Left lung (tissue), 10 donors: Measurements from ENCODE around the gene GC. TPM values are rescaled to one million over a fixed set of nuclear protein-coding genes. Genes with fewer than 3 reads are reported as not detected.

Source experiments
- ATAC-seq: fragments of 200-7000 bp; cut with Tn5 transposase; one replicate; pipeline ENCODE4 v1.9.1; 2020; ENCODE audit warnings: moderate library complexity
- DNase-seq, 4 donors: peaks; one replicate each; pipeline ENCODE4 v3.0.0-alpha.2; 2013 to 2020
- H3K27ac ChIP-seq, 2 donors: fragments of 200-600 bp; sonication (generic) in 1 of 2; one replicate each; pipeline versions ENCODE4 v1.5.0 to v1.8.0; 2020 to 2021
- H3K27me3 ChIP-seq, 2 donors: fragments of 200-600 bp; sonication (generic) in 1 of 2; one replicate each; pipeline versions ENCODE4 v1.5.0 to v1.8.0; 2020 to 2021
- H3K36me3 ChIP-seq, 2 donors: fragments of 200-600 bp; sonication (generic) in 1 of 2; one replicate each; pipeline versions ENCODE4 v1.5.0 to v1.8.0; 2020 to 2021
- H3K4me1 ChIP-seq, 2 donors: fragments of 200-600 bp; one replicate each; pipeline ENCODE4 v1.8.0; 2021
- H3K4me3 ChIP-seq, 2 donors: fragments of 200-600 bp; sonication (generic) in 1 of 2; one replicate each; pipeline versions ENCODE4 v1.5.0 to v1.8.0; 2020 to 2021; ENCODE audit warnings: mild to moderate bottlenecking in 1 of 2
- H3K9me3 ChIP-seq, 2 donors: fragments of 200-600 bp; sonication (generic) in 1 of 2; one replicate each; pipeline versions ENCODE4 v1.5.0 to v1.8.0; 2020 to 2021
- CTCF ChIP-seq, 2 donors: fragments of 200-600 bp; sonication (generic) in 1 of 2; IDR thresholded peaks; one replicate each; pipeline versions ENCODE4 v1.5.0 to v1.8.0; 2021; ENCODE audit warnings: antibody characterized with exemption in 2 of 2
- intact Hi-C, 2 donors: fragments of 100-400 bp; cut with DNase I; formaldehyde crosslinking; loops; one replicate each; pipeline versions ENCODE4 v1.11.2 to v1.14.2; 2022
- polyA plus RNA-seq, 6 donors: library from polyadenylated mRNA; unstranded; fragments of 120-200 nt; gene quantifications; one replicate each; pipeline ENCODE4 v1.2.1, GENCODE V29; 2013; ENCODE audit not compliant: insufficient read length in 6 of 6
- total RNA-seq, 2 donors: library from RNA; stranded (reverse); fragmentation: NEBNext Ultra II Directional; extraction: Animal tissue kit (Norgen Biotek cat#: 25700); gene quantifications; one replicate each; pipeline ENCODE4 v1.2.1, GENCODE V29; 2021
- donor health status: DM: no; HTN: yes; CAD: no.
- donor health status: DM: no; HTN: no; CAD: no.

The GC gene
- total and polyA plus RNA-seq, 8 donors, result 0.77 to 1.1 TPM; not detected in 6

- Histone ChIP-seq H3K27me3 (no peaks in the 10 kb centered on the region), H3K27ac (no peak overlapping the region), H3K4me1 (no peaks in the 10 kb centered on the region), H3K36me3 (no peaks in the 10 kb centered on the region), H3K9me3 (no peaks in the 10 kb centered on the region), H3K4me3 (no peak overlapping the region)
- ATAC-seq, result no peak
- no peak for TF ChIP-seq CTCF (IDR thresholded peaks at IDR 0.05)
- peak in 2 of 4 donors; percentile 57 to 65 for DNase-seq
- intact Hi-C loops, result no loop called here
These were observed 2.1 kb upstream of the GC start for GRCh38 chr4:71785959-71786358.

GRCh38 chr4:71784569-71785197 is 804 bp upstream of the GC start:
- ATAC-seq, result no peak
- no peak overlapping the region for H3K27ac ChIP-seq
- no peaks in the 10 kb centered on the region for H3K36me3 ChIP-seq
- H3K9me3 ChIP-seq, result no peaks in the 10 kb centered on the region
- H3K27me3 ChIP-seq, result no peaks in the 10 kb centered on the region
- no peak overlapping the region for H3K4me3 ChIP-seq
- no peak for DNase-seq
- no peak for TF ChIP-seq CTCF (IDR thresholded peaks at IDR 0.05)
- intact Hi-C loops, result no loop called here
- H3K4me1 ChIP-seq, result no peaks in the 10 kb centered on the region

- no peaks in the 10 kb centered on the region for H3K9me3 ChIP-seq
- TF ChIP-seq CTCF (IDR thresholded peaks at IDR 0.05), result no peak
- H3K27me3 ChIP-seq, result no peaks in the 10 kb centered on the region
- no peak overlapping the region for H3K4me3 ChIP-seq
- no peaks in the 10 kb centered on the region for H3K36me3 ChIP-seq
- intact Hi-C loops, result no loop called here
- H3K4me1 ChIP-seq, result no peaks in the 10 kb centered on the region
- no peak for ATAC-seq
- no peak overlapping the region for H3K27ac ChIP-seq
- DNase-seq, result no peak
These were observed 6.0 kb downstream of the GC start for GRCh38 chr4:71777891-71778290.

DNA sequence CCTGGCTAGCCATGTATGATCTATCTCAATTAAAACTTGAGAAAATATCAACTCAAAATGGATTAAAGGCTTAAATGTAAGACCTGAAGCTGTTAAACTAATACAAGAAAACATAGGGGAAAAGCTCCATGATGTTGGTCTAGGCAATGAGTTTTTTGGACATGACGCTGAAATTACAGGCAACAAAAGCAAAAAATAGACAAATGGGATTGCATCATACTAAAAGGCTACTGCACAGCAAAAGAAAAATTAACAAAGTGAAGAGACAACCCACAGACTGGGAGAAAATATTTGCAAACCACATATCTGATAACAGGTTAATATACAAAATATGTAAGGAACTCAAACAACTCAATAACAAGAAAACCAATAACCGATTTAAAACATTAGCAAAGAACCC is 8.4 kb downstream of the GC start:
- no peak for TF ChIP-seq CTCF (IDR thresholded peaks at IDR 0.05)
- Histone ChIP-seq H3K27me3 (no peaks in the 10 kb centered on the region), H3K36me3 (no peaks in the 10 kb centered on the region), H3K9me3 (no peaks in the 10 kb centered on the region), H3K27ac (no peak overlapping the region), H3K4me3 (no peak overlapping the region), H3K4me1 (no peaks in the 10 kb centered on the region)
- intact Hi-C loops, result no loop called here
- DNase-seq (no peak), ATAC-seq (no peak)

DNA sequence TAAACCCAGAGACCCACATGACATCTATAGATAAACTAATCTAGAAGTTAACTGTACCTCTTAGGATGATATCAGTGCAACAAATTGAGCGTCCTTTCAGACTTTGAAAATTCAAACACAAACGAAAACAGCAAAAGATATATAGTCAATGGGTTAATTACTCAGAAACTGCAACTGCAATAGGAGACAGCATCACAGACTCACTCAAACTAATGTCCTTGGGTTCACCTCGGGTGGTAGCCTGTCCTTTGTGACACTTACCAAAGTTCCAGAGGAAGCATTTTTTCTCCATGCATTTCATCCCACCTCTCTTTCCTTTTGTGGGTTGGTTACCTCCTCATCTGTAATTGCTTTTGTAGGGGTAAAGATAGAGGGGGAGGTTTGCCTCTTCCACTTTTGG is 9.7 kb downstream of the GC start:
- no peak for ATAC-seq
- H3K27me3 ChIP-seq, result no peaks in the 10 kb centered on the region

More for the DNA sequence above, 9.7 kb downstream of the GC start:
- H3K36me3 ChIP-seq, result no peaks in the 10 kb centered on the region
- intact Hi-C loops, result no loop called here
- no peak for TF ChIP-seq CTCF (IDR thresholded peaks at IDR 0.05)
- H3K27ac ChIP-seq, result no peak overlapping the region
- DNase-seq, result no peak
- H3K4me1 ChIP-seq, result no peaks in the 10 kb centered on the region
- H3K9me3 ChIP-seq, result no peaks in the 10 kb centered on the region
- H3K4me3 ChIP-seq, result no peak overlapping the region
